Measurements from ENCODE around the gene DPP7. TPM values are rescaled to one million over a fixed set of nuclear protein-coding genes. Genes with fewer than 3 reads are reported as not detected.
"Not testable (repeated sequence)": the region's sequence is repeated elsewhere in the genome, so short reads cannot be mapped to it uniquely, and the experiment has no call there.

The DPP7 gene
- polyA plus RNA-seq, 3 donors, result 132 to 152 (median 140) TPM

DNA sequence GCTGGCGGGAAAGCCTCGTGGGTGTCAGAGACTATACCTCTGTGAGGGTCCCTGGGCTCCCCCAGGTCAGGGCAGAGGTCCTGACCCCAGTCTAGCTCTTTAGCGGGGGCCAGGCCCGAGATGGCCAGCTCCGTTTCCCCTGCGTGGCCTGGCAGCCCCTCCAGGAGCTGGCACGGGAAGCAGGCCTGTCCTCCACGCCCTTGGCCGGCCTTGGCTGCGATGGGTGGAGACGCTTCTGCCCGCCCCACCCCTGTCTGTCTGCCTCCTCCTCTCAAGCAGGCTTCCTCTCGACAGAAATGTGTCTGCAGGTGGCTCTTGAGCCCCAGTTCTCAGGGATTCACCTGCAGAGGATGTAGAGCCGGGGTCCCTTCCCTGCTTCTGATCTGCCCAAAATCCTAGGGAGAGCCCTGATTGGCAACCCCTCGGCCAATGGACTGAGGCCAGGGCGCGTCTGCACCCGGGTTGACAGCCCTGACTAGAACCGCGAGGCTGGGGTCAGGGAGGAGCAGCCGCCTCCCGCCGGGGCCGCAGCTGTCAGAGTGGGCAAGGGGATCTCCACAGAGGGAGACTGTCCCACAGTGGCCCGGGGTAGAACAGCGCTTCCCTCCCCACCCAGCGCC is 21.8 kb upstream of the DPP7 start:
- no peak overlapping the region for H3K27ac ChIP-seq (ENCODE audit: low read depth, low read length)
- WGBS, 3 donors, result 27 to 38% (median 31%) methylated on average over 22 to 27 of the region's 27 CpGs

DNA sequence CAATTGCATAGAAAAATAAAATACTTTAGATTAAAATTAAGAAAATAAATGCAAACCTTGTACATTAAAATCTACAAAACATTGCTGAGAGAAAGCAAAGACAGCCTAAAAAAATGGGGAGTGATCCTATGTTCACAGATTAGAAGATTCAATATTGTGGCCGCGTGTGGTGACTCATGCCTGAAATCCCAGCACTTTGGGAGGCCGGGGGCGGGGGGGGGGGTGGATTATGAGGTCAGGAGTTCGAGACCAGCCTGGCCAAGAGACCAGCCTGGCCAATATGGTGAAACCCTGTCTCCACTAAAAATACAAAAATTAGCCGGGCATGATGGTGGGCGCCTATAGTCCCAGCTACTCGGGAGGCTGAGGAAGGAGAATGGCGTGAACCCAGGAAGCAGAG is 20.6 kb upstream of the DPP7 start:
- WGBS, 3 donors, result 72 to 87% (median 81%) methylated on average over 9 of the region's 9 CpGs

DNA sequence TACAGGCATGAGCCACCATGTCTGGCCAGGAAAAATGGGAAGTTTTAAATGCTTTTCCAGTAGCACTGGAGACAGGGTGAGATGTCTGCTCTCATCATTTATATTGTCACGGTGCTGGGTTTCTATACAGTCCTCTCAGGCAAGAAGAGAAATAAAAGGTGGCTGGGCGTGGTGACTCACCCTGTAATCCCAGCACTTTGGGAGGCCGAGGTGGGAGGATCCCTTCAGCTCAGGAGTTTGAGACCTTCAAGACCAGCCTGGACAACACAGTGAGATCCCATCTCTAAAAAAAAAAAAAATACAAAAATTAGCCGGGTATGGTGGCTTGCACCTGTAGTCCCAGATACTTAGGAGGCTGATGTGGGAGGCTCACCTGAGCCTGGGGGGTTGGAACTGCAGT is 19.7 kb upstream of the DPP7 start:
- 79 to 85% (median 81%) methylated on average over 4 of the region's 4 CpGs for WGBS, 3 donors
- H3K27ac ChIP-seq (ENCODE audit: low read depth, low read length), result no peak overlapping the region

More for the DNA sequence above, 20.6 kb upstream of the DPP7 start:
- H3K27ac ChIP-seq (ENCODE audit: low read depth, low read length), result not testable (repeated sequence)

DNA sequence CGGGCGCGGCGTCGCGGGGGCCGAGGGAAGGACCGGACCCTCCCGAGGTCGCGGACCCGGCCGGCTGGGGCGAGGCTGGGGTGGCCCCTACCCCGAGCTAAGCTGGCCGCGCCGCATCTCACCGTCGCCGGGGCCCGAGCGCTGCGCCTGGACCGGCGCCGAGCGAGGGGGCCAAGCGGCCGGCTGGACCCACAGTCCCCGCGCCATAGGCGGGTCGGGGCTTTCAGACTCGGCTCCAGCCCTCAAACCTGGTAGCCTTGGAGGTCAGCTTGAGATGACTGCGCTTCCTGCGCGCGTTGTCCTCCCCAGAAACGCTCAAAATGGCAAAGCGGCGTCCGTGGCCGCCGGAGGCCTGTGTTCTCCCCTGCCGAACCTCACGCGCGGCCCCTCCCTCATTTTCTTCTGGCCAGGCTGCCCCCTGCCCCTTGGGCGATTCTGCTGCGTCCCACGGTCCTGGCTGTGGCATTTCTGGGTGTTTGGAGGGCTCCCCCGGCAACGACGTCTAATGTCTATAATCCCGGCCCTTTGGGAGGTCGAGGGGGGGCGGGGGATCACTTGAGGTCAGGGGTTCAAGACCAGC is 15.7 kb upstream of the DPP7 start:
- H3K27ac ChIP-seq (ENCODE audit: low read depth, low read length), result no peak overlapping the region
- 4 to 10% (median 6%) methylated on average over 56 to 58 of the region's 58 CpGs for WGBS, 3 donors

DNA sequence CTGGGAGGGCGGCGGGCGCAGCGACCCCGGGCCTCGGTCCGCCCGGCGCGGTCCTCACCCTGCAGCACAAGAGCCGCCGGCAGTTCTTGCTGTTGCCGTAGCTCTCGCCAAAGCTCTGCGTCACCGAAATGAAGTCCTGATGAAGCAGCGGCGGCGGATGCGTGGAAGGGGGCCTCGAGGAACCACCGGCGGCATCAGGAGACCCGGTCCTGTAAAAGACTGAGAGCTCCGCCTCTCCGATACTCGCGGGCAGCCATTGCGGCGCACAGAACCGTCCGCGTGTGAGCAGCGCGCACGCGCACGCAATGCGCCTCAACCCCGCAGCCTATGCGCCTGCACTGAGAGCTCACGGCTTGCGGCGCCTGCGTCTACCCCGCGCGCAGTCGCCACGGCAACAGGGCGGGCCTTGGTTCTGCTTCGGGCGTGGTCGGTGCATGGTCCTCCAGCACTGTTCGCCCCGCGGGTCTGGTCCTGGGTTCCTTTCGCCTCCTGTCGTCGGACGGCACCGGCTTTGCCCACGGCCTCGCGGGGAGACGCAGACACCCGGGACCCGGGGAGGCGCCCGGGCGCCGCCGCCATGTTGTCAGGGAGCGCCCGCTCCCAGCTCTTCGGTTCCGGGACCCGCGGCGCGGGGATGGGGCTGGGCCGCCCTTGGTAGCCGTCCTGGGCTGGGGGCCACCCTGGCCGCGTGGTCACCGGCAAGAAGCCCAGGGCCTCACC is 15.1 kb upstream of the DPP7 start:
- 0 to 1% (median 1%) methylated on average over 81 to 86 of the region's 86 CpGs for WGBS, 3 donors
- no peak overlapping the region for H3K27ac ChIP-seq (ENCODE audit: low read depth, low read length)

DNA sequence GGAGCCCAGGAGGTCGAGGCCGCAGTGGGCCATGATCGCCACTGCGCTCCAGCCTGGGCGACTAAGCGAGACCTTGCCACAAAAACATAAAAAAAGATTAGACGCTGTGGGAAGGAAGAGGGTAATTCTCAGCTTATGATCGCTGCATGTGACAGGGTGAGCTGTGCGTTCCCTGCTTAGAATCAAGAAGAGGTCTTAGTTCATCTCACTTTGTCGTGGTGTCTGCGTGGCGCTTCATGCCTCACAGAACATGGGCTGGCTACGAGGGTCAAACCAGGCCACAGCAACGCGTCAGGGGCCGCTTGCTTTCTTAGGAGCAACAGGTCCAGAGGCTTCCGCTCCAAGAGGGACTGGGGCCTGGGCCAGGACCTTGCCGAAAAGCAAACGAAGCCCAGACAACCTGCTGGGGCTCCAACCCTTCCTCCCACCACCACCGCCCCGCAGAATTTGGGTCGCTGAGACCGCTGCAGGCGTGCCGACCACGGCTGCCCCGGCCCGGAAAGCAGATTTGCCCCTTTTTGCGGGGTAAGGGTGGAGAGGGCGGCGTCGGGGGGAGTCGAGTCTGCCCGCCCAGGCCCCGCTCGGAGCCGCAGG is 14.4 kb upstream of the DPP7 start:
- 6 to 30% (median 23%) methylated on average over 37 of the region's 37 CpGs for WGBS, 3 donors
- no peak overlapping the region for H3K27ac ChIP-seq (ENCODE audit: low read depth, low read length)

DNA sequence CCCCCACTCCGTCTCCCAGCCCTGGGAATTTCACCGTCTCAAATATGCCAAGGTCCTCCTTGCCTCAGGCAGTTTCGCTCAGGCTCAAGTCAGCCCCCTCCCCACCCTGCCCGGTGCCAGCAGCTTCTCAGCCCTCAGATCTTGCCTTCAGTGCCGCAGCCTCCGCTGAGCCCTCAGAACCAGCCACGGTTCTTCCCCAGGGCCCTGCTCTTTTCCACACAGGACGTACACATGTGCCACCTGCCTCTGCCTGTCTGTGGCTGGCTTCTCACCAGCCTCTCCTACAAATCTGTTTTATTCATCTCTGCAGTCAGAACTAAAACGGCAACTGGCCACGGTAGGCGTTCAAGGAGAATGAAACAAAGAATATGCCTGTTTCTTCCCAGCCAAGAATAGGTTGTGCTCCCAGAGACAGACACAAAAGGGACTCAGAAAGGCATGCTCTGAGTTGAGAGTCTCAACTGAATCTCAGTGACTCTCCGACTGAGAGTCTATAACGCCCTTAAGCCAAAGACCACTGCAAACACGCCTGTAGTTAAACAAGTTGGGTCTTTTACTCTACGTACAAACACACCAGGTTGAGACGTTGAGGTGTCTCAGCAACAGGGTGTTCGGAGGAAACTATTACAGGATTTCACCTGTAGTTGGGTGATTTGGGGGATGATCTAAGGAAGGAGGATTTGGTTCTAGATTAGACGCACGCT is 13.8 kb upstream of the DPP7 start:
- H3K27ac ChIP-seq (ENCODE audit: low read depth, low read length), result no peak overlapping the region
- 18 to 71% (median 69%) methylated on average over 19 of the region's 19 CpGs for WGBS, 3 donors

DNA sequence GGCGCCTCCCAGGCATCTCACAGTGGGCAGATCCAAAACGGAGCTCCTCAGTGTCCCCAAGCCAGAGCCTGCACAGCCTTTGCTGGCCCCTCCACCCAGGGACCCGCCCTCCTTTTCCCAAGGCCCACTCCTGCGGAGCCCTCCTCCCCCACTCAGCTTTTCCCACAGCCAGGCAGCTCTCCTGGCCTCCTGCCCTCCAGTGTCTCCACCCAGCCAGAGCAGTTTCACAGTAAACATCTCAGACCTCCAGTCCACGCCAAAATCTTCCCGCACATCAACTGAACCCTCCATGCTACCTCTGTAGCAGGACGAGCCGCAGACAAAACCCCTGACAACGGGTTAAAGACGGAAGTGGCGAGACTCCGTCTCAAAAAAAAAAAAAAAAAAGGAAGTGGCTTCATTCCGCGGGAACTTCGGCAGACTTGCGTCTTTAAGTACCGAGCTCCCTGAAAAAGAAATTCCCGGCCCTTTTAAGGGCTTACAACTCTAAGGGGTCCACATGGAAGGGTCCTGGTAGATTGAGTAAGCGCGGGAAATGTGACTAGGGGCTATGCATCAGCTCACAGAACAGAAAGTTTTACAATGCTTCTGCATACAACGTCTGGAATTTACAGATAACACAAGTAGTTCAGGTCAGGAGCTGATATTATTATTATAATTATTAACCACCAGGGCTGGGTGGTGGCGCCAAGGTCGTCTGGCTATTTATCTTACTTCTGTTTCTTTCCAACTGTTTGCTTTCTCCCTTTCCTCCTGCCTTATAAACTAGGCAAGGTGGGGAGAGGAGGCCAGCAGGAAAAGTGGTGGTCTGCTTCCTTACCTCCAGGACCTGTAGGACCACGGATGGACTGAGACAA is 13.0 kb upstream of the DPP7 start:
- peak overlapping the region; percentile 58 for H3K27ac ChIP-seq (ENCODE audit: low read depth, low read length)
- WGBS, 3 donors, result 6 to 22% (median 18%) methylated on average over 24 of the region's 24 CpGs

DNA sequence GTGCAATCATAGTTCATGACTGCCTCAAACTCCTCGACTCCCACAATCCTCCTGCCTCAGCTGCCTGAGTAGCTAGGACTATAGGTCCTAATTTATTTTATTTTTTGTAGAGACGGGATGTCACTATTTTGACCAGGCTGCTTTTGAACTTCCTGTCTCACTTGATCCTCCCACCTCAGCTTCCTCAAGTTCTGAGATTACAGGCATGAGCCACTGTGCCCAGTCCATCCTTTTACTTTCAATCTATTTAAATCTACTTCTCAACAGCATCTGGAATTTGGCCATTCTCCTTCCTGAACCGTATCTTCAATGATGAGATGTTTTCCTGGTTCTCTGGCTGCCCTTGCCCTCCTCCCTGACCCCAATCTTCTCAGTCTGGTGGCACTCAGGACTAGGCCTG is 12.3 kb upstream of the DPP7 start:
- 17 to 28% (median 28%) methylated on average over 3 of the region's 3 CpGs for WGBS, 3 donors
- no peak overlapping the region for H3K27ac ChIP-seq (ENCODE audit: low read depth, low read length)

DNA sequence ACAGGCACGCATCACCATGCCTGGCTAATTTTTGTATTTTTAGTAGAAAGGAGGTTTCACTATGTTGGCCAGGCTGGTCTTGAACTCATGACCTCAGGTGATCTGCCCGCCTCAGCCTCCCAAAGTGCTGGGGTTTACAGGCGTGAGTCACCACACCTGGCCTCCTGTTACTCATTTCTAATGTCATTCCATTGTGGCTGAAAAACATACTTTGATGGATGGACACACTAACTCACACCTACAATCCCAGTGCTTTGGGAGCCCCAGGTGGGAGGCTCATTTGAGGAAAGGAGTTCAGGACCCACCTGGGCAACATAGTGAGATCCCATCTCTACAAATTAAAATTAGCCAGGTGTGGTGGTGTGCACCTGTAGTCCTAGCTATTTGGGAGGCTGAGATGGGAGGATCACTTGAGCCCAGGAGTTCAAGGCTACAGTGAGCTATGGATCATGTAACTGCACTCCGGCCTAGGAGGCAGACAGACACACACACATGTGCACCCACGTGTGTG is 9.5 kb upstream of the DPP7 start:
- H3K27ac ChIP-seq (ENCODE audit: low read depth, low read length), result not testable (repeated sequence)
- 88 to 91% (median 90%) methylated on average over 5 of the region's 5 CpGs for WGBS, 3 donors

DNA sequence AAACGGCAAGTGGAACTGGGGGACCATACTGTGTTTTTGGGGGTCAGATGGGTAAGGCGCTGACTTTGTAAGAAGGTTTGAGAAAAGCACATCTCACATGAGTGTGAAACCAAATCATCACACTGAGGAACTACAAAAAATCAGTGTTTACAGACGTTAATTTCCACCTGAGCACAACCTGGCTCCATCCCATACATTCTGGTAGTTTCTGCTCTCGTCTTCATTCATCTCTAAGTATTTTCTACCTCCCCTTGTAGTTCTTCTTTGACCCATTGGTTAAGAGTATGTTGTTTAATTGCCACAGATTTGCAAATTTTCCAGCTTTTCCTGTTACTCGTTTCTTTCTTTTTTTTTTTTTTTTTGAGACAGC is 8.9 kb upstream of the DPP7 start:
- H3K27ac ChIP-seq (ENCODE audit: low read depth, low read length), result no peak overlapping the region
- WGBS, 3 donors, result 73 to 88% (median 77%) methylated on average over 5 of the region's 5 CpGs

DNA sequence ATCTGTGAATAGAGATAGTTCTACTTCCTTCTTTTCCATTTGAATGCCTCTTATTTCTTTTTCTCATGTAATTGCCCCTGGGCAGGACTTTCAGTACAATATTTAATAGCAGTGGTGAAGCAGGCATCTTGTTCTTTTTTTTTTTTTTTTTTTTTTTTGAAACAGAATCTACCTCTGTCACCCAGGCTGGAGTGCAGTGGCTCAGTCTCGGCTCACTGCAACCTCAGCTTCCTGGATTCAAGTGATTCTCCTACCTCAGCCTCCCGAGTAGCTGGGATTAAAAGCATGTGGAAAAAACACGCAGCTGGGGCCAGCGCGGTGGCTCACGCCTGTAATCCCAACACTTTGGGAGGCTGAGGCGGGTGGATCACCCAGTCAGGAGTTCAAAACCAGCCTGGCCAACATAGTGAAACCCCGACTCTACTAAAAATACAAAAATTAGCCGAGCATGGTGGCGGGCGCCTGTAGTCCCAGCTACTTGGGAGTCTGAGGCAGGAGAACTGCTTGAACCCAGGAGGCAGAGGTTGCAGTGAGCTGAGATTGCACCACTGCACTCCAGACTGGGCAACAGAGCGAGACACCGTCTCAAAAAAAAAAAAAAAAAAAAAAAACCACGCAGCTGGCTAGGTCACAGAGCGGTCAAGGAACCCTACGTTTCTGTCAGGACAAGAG is 8.4 kb upstream of the DPP7 start:
- H3K27ac ChIP-seq (ENCODE audit: low read depth, low read length), result not testable (repeated sequence)
- 87 to 91% (median 88%) methylated on average over 16 of the region's 16 CpGs for WGBS, 3 donors

DNA sequence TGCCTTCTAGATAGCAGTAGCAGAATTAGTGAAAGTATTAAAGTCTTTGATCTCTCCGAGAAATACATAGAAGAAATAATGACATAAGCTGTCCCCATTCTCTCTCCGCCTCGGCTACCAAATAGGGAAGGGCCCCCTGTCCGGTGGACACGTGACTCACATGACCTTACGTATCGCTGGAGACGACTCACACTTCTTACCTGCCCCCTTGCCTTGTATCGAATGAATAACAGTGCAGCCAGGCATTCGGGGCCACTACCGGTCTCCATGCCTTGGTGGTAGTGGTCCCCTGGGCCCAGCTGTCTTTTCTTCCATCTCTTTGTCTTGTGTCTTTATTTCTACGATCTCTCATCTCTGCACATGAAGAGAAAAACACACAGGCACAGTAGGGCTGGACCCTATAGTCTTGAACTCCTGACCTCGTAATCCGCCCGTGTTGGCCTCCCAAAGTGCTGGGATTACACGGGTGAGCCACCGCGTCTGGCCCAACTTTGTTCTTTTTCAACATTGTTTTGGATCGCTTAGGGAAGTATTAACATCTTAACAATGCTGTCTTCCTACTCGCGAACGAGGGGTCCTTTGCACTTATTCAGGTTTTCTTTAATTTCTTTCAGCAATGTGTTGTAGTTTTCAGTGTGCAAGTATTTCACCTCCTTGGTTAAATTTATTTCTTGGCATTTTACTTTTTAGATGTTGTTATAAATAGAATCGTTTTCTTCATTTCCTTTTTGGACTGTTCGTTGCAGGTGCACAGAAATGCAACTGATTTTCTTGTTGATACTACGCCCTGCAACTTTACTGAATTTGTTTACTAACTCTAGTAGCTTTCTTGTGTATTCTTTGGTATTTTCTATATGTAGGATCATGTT is 7.6 kb upstream of the DPP7 start:
- 74 to 76% (median 75%) methylated on average over 21 to 25 of the region's 25 CpGs for WGBS, 3 donors
- H3K27ac ChIP-seq (ENCODE audit: low read depth, low read length), result not testable (repeated sequence)

DNA sequence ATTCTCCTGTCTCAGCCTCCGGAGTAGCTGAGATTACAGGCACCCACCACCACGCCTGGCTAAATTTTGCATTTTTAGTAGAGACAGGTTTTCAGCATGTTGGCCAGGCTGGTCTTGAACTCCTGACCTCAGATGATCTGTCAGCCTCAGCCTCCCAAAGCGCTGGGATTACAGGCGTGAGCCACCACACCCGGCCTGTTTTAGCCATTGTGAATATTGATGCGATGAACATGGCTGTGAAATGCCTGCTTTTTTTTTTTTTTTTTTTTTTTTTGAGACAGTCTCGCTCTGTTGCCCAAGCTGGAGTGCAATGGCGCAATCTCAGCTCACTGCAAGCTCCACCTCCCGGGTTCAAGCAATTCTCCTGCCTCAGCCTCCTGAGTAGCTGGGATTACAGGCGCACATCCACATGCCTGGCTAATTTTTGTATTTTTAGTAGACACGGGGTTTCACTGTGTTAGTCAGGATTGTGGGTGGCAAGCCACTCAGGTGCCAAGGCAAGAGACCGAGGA is 3.6 kb upstream of the DPP7 start:
- WGBS, 3 donors, result 75 to 85% (median 77%) methylated on average over 11 to 12 of the region's 12 CpGs
- H3K27ac ChIP-seq (ENCODE audit: low read depth, low read length), result not testable (repeated sequence)

DNA sequence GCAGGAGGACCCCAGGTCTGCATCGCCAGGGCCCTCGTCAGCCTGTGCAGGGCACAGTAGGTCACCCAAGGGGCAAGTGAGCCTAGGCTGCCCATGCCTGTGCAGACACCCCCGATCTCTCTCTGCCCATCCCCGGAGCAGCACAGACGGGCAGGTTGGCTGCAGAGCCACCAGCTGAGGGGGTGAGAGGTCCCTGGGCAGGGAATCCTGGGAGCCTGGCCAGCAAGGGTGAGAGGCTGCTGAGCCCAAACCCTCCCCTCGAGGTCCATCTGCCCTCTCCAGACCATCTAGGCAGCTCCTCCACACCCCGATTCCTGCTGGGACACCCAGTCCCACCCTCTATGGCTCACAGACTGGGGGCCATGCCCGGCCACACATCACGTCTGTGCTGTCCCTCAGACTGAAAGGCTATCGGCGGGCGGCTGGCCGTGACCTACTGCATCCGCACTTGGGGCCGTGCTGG is 2.8 kb upstream of the DPP7 start:
- no peak overlapping the region for H3K27ac ChIP-seq (ENCODE audit: low read depth, low read length)
- 76 to 84% (median 79%) methylated on average over 15 of the region's 15 CpGs for WGBS, 3 donors

DNA sequence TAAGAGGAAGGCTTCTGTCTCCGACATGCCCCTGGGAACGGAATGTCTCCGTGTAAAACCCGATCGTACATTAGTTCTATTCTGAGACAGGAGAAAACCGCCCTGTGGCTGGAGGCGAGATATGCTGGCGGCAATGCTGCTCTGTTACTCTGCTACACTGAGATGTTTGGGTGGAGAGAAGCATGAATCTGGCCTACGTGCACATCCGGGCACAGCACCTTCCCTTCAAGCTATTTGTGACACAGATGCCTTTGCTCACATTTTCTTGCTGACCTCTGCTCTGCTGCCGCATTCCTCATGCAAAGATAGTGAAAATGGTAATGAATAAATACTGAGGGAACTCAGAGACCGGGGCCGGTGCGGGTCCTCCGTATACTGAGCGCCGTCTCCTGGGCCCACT is 2.2 kb upstream of the DPP7 start:
- H3K27ac ChIP-seq (ENCODE audit: low read depth, low read length), result no peak overlapping the region
- WGBS, 3 donors, result 56 to 65% (median 64%) methylated on average over 17 of the region's 17 CpGs
